Measurements from ENCODE around the gene PCSK6.

- TF ChIP-seq ETV6 (CRISPR knock-in tag; IDR thresholded peaks at IDR 0.05) (no peak), USF1 (CRISPR knock-in tag; IDR thresholded peaks at IDR 0.05) (no peak), CTCF (IDR thresholded peaks at IDR 0.05) (no peak), MAX (CRISPR knock-in tag; IDR thresholded peaks at IDR 0.05) (no peak), KAT7 (CRISPR knock-in tag; IDR thresholded peaks at IDR 0.05; ENCODE audit: borderline replicate concordance) (no peak), MLX (CRISPR knock-in tag; IDR thresholded peaks at IDR 0.05) (no peak), ATF3 (CRISPR knock-in tag; conservative IDR thresholded peaks at IDR 0.05) (no peak), JUN (CRISPR knock-in tag; IDR thresholded peaks at IDR 0.05) (no peak), ZBTB43 (CRISPR knock-in tag; IDR thresholded peaks at IDR 0.05) (no peak), SMAD3 (CRISPR knock-in tag; IDR thresholded peaks at IDR 0.05; ENCODE audit: borderline replicate concordance) (no peak), ESRRA (CRISPR knock-in tag; IDR thresholded peaks at IDR 0.05; ENCODE audit: borderline replicate concordance) (no peak)
Observed at GRCh38 chr15:101361418-101361817, 128.1 kb downstream of the PCSK6 start.
